Gastrocnemius medialis (tissue), 4 donors: Measurements from ENCODE around the gene CAPN5.

ENCODE experiments used
- POLR2A ChIP-seq, 2 donors: fragments of 450-650 bp; IDR thresholded peaks; one replicate each; pipeline ENCODE4 v1.6.1; 2017; ENCODE audit warnings: antibody characterized with exemption in 2 of 2, mild to moderate bottlenecking in 2 of 2, moderate library complexity in 2 of 2
- TF ChIP-seq, protein P1 (sequence below), 5 experiments: fragments of 450-650 bp in 3 of 5; fragments of 200-600 bp in 2 of 5; sonication (generic) in 2 of 5; IDR thresholded peaks in 4 of 5; conservative IDR thresholded peaks in 1 of 5; 1 replicate in 4 of 5; 2 replicates in 1 of 5; pipeline ENCODE4 v1.5.1; 2016 to 2019; ENCODE audit warnings: antibody characterized with exemption in 5 of 5, mild to moderate bottlenecking in 3 of 5, moderate library complexity in 3 of 5

DNA sequence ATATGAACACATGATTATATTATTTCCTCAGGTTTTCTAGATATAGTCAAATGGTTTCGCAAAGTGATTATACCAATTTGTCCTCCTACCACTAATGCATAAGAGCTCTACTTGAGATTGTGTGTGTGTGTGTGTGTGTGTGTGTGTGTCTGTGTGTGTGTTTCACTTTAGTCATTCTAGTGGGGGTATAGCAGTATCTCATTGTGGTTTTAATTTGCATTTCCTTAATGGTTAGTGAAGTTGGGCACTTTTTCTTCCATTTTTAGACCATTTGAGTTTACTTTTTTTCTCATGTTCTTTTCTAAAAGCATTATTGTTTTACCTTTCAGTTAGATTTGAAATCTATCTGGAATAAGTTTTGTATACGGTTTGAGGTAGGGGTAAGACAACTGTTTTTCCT is 12.9 kb downstream of the CAPN5 start:
- TF ChIP-seq, protein P1, sequence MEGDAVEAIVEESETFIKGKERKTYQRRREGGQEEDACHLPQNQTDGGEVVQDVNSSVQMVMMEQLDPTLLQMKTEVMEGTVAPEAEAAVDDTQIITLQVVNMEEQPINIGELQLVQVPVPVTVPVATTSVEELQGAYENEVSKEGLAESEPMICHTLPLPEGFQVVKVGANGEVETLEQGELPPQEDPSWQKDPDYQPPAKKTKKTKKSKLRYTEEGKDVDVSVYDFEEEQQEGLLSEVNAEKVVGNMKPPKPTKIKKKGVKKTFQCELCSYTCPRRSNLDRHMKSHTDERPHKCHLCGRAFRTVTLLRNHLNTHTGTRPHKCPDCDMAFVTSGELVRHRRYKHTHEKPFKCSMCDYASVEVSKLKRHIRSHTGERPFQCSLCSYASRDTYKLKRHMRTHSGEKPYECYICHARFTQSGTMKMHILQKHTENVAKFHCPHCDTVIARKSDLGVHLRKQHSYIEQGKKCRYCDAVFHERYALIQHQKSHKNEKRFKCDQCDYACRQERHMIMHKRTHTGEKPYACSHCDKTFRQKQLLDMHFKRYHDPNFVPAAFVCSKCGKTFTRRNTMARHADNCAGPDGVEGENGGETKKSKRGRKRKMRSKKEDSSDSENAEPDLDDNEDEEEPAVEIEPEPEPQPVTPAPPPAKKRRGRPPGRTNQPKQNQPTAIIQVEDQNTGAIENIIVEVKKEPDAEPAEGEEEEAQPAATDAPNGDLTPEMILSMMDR (IDR thresholded peaks at IDR 0.05 in 4 of 5, conservative IDR thresholded peaks at IDR 0.05 in 1 of 5), result no peak
- no peak for TF ChIP-seq POLR2A (IDR thresholded peaks at IDR 0.05)
